HG03521 (cell line): ENCODE results near the gene CADM1.

Experiments used
- ATAC-seq: cut with Tn5 transposase; IDR thresholded peaks from one replicate; pipeline ENCODE4 v1.9.1; 2021; ENCODE audit warnings: mild to moderate bottlenecking, moderate library complexity; ENCODE audit not compliant: unreplicated experiment

Gene CADM1

GRCh38 chr11:115504276-115505158 is at the start of gene CADM1:
CADM1 (minus strand) TSS chr11:115504415.
- peak; percentile 85 for ATAC-seq

- ATAC-seq, result no peak
These were observed 48.7 kb upstream of the CADM1 start for GRCh38 chr11:115552773-115553438.

DNA sequence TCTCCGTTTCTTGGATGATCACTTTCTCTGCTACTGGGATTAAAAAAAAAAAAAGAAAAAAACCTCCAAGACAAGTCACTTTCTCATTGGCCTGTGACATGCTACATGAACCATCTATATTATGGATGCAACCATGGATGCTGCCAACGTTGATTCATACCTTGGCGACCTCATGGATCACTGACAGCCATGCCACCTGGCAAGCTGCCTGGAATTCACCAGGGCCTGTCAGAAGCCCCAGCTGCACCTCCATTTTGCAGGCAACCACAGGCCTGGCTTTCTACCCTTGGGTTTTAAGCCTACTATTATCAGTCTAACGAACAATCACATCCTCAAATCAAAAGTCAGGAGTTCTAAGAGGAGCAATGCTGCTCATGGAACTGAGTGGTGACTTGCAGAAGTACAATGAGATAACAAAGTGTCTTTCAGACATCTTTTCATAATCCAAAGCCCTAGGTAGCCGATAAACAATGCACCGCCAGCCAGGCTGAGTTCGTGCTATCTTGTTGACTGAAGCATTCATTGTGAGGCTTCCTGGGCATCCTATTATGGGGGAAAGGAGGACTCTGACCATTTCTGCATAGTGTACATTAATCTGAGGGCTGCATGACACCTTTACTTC is 48.0 kb upstream of the CADM1 start:
- no peak for ATAC-seq

GRCh38 chr11:115550291-115551059 is 46.3 kb upstream of the CADM1 start:
- no peak for ATAC-seq

- ATAC-seq, result no peak
These were observed 44.8 kb upstream of the CADM1 start for GRCh38 chr11:115548878-115549528.

DNA sequence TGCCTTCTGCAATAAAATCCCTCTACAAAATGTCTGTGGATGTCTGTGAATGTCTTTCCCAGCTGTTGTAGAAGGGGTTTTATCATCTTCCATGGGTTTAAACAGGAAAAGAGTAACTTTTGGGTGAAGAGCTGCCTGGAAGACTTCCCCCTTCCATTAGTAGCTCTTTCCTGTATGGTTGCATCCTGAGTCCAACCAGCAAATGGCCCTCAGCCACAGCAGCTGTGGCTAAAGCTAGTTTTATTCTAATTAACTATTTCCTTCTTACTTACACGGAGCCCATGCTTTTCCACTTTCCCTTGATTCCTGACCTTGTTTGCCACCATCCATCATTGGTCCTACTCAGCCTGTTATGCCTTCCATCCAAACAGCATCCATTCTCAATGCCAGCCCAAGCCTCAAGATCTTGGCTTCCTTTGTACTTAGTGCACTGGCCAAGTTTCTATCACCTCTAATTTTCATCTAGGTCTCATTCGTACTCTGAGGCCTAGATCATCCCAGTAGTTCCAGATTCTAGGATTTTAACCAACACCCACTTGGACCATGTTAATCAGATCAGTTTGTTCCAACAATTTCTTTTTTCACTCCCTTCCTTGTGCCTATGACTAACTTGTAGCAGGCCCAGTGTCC is 41.5 kb upstream of the CADM1 start:
- ATAC-seq, result no peak

DNA sequence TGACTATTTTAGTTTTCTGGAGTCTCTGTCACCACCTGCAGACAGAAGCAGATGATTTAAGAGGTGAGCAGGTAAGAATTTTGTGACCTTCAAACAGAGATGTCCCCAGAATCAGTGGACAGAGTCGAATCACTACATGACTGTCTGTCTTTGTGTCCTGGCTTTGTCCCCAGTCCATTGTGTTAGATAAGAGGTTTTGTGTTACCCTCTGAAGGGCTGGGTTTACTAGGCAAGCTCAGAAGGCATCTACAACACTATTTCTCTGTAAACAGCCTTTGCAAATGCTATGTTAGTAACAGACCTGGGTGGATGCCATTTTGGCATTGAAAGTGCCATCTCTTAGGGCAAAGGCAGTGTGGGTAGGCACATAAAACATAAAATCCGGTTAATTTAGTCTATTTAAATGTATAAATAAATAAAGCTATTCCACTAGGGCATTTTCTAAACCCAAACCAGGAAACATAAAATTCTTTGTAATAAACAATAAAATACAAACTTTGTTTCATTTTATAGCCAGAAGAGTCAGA is 40.3 kb upstream of the CADM1 start:
- ATAC-seq, result no peak

- ATAC-seq, result no peak
These were observed 37.3 kb upstream of the CADM1 start for GRCh38 chr11:115541518-115541917.

- no peak for ATAC-seq
These were observed 35.6 kb upstream of the CADM1 start for GRCh38 chr11:115539844-115540243.

- no peak for ATAC-seq
These were observed 31.6 kb upstream of the CADM1 start for GRCh38 chr11:115535781-115536180.

GRCh38 chr11:115530752-115531151 is 26.5 kb upstream of the CADM1 start:
- no peak for ATAC-seq

DNA sequence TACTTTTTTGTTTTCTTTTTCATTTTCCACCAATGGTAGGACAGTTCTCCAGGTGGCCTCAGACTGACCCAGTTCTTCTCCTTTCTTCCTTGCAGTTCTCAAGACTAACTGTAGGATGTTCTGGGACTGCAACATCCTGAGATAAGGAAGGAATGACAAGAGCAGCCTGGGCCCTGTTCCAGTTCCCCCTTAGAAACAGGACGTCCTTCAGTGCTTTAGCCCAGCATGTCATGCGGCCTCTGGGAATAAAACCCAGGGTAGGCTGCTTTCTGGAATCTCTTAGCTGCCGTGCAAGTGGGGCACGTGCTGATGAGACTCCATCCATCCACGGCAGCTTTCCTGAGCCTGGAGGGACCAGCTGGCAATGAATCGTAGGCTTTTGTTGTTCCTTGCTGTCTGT is 24.0 kb upstream of the CADM1 start:
- ATAC-seq, result no peak

GRCh38 chr11:115527534-115528125 is 23.4 kb upstream of the CADM1 start:
- ATAC-seq, result no peak

GRCh38 chr11:115525531-115526006 is 21.4 kb upstream of the CADM1 start:
- ATAC-seq, result no peak

DNA sequence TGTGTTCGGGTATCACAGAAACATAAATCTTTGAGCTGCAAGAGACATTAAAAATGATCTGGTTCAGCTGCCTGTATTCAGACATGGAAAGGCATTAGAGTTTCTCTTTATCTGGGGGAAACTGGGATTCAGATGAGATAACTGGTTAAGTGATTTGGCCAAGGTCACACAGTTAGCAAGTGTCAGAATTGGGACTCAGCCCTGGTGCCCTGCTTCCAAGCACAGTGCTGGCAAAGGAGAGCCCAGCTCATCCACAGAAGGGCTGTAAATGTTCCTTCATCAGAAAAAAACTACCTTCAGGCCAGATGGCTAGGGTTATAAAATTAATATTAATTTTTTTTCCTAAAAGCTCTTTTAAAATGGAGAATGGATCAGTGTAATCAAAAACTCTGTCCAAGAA is 20.4 kb upstream of the CADM1 start:
- no peak for ATAC-seq

DNA sequence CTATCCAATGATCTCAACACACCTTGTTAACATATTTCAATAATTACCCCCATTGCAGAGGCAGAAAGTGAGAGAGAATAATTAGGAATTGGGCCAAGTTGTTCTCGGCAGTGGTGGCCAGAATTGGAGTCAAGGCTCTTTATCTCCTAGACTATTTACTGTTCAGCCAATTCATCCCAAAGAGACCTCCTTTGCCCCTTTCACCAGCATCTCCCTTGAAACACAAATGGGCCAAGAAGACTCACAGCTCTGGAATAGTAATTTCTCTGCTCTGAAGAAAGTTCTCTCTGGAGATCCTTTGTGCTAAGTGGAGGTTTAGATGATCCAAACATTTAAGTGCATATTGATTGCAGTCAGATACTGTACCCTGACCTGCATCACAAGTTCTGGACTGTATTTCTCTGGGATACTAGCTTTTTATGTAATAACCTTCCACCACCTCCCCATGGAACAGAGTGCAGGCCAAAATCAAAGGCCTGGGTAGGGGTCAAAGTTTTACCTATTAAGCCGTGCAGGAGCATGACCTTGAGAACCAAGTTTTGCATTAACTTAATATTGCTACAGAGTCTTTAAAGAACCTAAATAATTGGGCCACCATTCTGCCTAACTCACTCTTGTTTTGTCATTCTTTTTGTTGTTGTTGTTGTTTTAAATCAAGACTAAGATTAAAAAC is 19.6 kb upstream of the CADM1 start:
- ATAC-seq, result no peak

DNA sequence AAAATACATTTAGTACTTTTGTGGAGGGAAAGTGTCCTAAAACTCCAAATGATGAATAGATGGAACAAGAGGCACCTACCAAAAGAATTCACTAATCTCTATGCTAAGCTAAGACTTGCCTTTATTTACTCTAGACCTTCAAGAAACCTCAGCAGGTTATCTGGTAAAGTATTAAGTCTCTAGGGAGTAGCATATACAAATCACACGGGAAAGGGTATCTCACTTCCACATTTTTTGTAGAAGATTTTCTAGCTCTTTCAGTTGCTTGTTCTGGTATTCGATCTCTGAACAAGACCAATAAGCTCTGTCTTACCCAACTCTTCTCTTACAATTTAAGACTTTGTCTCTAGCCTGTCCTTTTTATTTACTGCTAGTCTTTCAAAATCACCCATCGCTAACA is 18.1 kb upstream of the CADM1 start:
- no peak for ATAC-seq

- no peak for ATAC-seq
These were observed 17.6 kb upstream of the CADM1 start for GRCh38 chr11:115521825-115522224.
